Measurements from ENCODE around the gene REM2.

DNA sequence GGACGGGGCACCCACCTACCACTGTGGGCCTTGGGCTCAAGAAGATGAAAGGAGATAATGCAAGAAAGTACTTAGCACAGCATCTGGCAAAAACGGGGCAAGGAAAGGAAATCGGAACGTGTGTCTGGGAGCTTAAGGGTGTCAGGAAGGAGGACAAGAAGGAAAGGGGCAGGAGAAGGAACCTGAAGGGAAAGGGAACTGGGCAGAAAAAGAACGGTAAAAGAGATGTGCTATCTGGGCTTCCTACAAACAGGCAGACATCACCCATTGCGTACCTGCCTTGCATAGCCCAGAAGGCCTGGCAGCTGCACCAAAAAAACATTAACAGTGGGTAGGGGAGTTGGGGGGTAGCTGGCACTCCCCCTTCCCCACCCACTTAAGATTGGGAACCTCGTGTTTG lies 958 bp upstream of the REM2 start:
- TF ChIP-seq, protein P1, sequence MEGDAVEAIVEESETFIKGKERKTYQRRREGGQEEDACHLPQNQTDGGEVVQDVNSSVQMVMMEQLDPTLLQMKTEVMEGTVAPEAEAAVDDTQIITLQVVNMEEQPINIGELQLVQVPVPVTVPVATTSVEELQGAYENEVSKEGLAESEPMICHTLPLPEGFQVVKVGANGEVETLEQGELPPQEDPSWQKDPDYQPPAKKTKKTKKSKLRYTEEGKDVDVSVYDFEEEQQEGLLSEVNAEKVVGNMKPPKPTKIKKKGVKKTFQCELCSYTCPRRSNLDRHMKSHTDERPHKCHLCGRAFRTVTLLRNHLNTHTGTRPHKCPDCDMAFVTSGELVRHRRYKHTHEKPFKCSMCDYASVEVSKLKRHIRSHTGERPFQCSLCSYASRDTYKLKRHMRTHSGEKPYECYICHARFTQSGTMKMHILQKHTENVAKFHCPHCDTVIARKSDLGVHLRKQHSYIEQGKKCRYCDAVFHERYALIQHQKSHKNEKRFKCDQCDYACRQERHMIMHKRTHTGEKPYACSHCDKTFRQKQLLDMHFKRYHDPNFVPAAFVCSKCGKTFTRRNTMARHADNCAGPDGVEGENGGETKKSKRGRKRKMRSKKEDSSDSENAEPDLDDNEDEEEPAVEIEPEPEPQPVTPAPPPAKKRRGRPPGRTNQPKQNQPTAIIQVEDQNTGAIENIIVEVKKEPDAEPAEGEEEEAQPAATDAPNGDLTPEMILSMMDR (optimal IDR thresholded peaks at IDR 0.05 in 1 of 3, IDR thresholded peaks at IDR 0.05 in 1 of 3, conservative IDR thresholded peaks at IDR 0.05 in 1 of 3; ENCODE audit: extremely low read depth in 1 of 3, insufficient read depth in 2 of 3, low read length in 3 of 3), result no peak
- no peak for TF ChIP-seq EZH2 (IDR thresholded peaks at IDR 0.05; ENCODE audit: low read length)
